Activated naive CD4-positive, alpha-beta T cell treated with anti-CD3 and anti-CD28 coated beads, Interleukin-2, amount 50 U/mL, for 16 hours (primary cell): ENCODE measurements around the gene EMC7.
A peak's percentile ranks its signal among the peaks of the same experiment; 100 is the strongest.
"Not testable (repeated sequence)": the region's sequence is repeated elsewhere in the genome, so short reads cannot be mapped to it uniquely, and the experiment has no call there.

Source experiments
- DNase-seq: peaks from one replicate; pipeline ENCODE4 v3.0.0-alpha.2; 2020

Gene EMC7

GRCh38 chr15:34101366-34102174 is at the start of gene EMC7, which contains the start of gene PGBD4:
Gene EMC7 (minus strand): TSS chr15:34101862. CDS start chr15:34101839, 23 bp downstream.
Gene PGBD4 (plus strand): TSS chr15:34102083. CDS start chr15:34102532, 449 bp downstream.
- peak; percentile 99 for DNase-seq

- no peak for DNase-seq
These were observed 45.9 kb upstream of the EMC7 start for GRCh38 chr15:34147371-34148140.

- DNase-seq: no peak
These were observed 31.8 kb upstream of the EMC7 start for GRCh38 chr15:34133511-34133910.

- no peak for DNase-seq
These were observed 31.2 kb upstream of the EMC7 start for GRCh38 chr15:34132881-34133280.

GRCh38 chr15:34128898-34129297 is 27.2 kb upstream of the EMC7 start:
- DNase-seq: no peak

GRCh38 chr15:34126522-34126921 is 24.9 kb upstream of the EMC7 start:
- no peak for DNase-seq

- DNase-seq: no peak
These were observed 24.3 kb upstream of the EMC7 start for GRCh38 chr15:34125945-34126344.

- DNase-seq: no peak
These were observed 23.0 kb upstream of the EMC7 start for GRCh38 chr15:34124651-34125050.

- no peak for DNase-seq
These were observed 21.1 kb upstream of the EMC7 start for GRCh38 chr15:34122771-34123183.

GRCh38 chr15:34121786-34122185 is 20.1 kb upstream of the EMC7 start:
- not testable (repeated sequence) for DNase-seq

- DNase-seq: not testable (repeated sequence)
These were observed 18.8 kb upstream of the EMC7 start for GRCh38 chr15:34120420-34120819.

- DNase-seq: no peak
These were observed 17.6 kb upstream of the EMC7 start for GRCh38 chr15:34119291-34119690.

- no peak for DNase-seq
These were observed 15.0 kb upstream of the EMC7 start for GRCh38 chr15:34116620-34117019.

- DNase-seq: no peak
These were observed 13.1 kb upstream of the EMC7 start for GRCh38 chr15:34114739-34115138.

GRCh38 chr15:34114215-34114614 is 12.6 kb upstream of the EMC7 start:
- DNase-seq: no peak

- no peak for DNase-seq
These were observed 9.8 kb upstream of the EMC7 start for GRCh38 chr15:34111488-34111887.

GRCh38 chr15:34109797-34110663 is 8.4 kb upstream of the EMC7 start:
- DNase-seq: no peak

GRCh38 chr15:34107315-34107714 is 5.7 kb upstream of the EMC7 start:
- no peak for DNase-seq

GRCh38 chr15:34106423-34106822 is 4.8 kb upstream of the EMC7 start:
- no peak for DNase-seq

- DNase-seq: no peak
These were observed 688 bp upstream of the EMC7 start for GRCh38 chr15:34102175-34102925.

GRCh38 chr15:34099914-34100313 is 1.7 kb downstream of the EMC7 start:
- DNase-seq: no peak

- no peak for DNase-seq
These were observed 15.9 kb downstream of the EMC7 start for GRCh38 chr15:34085746-34086145.
